HUES6 (cell line): ENCODE data around the gene MEG3.
A peak's percentile ranks its signal among the peaks of the same experiment; 100 is the strongest.

Source experiments
- H3K27ac ChIP-seq: 2 replicates; pipeline ENCODE4 v1.7.0; 2013; ENCODE audit warnings: low read depth, mild to moderate bottlenecking, low read length, inconsistent platforms
- H3K27me3 ChIP-seq: 2 replicates; pipeline ENCODE4 v1.6.1; 2013; ENCODE audit warnings: low read length; ENCODE audit not compliant: control insufficient read depth, insufficient read depth
- H3K36me3 ChIP-seq: 2 replicates; pipeline ENCODE4 v1.6.1; 2013; ENCODE audit warnings: low read length; ENCODE audit not compliant: control insufficient read depth, insufficient read depth
- H3K4me1 ChIP-seq: 2 replicates; pipeline ENCODE4 v1.6.1; 2013; ENCODE audit warnings: low read length; ENCODE audit not compliant: control insufficient read depth, insufficient read depth
- H3K4me3 ChIP-seq: 2 replicates; pipeline ENCODE4 v1.5.1; 2013; ENCODE audit warnings: low read depth, low read length
- H3K9ac ChIP-seq: one replicate; pipeline ENCODE4 v1.6.1; 2013; ENCODE audit warnings: mild to moderate bottlenecking, low read length
- H3K9me3 ChIP-seq: 2 replicates; pipeline ENCODE4 v1.6.1; 2013; ENCODE audit warnings: low read depth, low read length; ENCODE audit not compliant: control insufficient read depth, insufficient read depth

The MEG3 gene

DNA sequence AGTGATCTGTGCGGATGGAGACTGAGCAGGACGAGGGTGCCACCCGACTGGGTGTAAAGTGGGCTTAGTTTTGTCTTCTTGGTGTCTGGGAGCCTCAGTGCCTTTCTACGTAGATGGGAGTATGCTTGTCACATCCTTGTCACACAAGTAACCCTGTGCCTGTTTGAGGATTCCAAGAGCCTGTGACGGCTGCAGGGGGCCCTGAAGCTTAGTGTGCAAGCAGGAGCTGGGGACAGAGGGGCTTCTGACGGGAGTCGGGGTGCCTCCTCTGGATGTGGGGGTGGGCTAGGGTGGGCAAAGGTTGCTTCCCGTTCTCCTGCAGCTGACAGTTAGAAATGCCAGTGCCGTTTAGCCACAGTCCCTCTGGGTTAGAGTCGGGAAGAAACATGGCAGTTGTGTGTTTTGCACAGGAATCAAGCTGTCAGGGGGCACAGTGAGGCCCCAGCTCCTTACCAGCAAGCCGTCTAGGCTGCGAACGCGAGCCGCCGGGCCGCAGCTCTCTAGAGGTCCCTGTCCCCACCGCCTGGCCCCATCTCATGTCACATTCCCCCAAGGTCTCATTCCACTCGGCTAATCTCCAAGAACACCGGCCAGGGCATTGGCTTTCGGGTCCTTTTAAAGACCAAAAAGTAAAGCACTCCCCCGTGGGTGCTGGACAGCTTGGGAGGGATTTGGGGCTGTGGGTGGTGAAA is 70.6 kb downstream of the MEG3 start:
- Histone ChIP-seq H3K36me3 (peaks cover 13% of the 10 kb centered on the region; the same call in 1 of the 2 replicates), H3K27me3 (peaks cover 11% of the 10 kb centered on the region), H3K4me3 (no peak overlapping the region), H3K9me3 (no peaks in the 10 kb centered on the region), H3K27ac (no peak overlapping the region), H3K4me1 (peaks cover 20% of the 10 kb centered on the region), H3K9ac (no peak overlapping the region)

DNA sequence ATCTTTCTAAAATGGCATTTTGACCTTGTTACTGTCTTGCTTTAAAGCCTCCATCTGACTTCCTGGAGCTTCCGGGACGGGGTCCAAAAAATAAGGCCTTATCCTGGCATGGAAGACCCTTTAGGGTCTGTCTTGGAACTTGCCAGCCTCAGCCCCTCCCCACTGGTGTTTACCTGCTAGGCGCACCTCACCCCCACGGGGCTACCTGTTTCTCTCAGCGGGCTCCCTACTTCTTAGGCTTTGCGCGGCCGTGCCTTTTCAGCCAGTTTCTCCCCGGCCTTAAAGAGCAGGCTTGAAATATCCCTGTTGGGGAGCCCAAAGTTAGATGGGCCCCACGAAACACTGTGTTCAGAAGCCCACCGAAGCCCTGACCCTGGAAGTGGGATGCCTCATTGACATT is 72.5 kb downstream of the MEG3 start:
- no peaks in the 10 kb centered on the region for H3K9me3 ChIP-seq

DNA sequence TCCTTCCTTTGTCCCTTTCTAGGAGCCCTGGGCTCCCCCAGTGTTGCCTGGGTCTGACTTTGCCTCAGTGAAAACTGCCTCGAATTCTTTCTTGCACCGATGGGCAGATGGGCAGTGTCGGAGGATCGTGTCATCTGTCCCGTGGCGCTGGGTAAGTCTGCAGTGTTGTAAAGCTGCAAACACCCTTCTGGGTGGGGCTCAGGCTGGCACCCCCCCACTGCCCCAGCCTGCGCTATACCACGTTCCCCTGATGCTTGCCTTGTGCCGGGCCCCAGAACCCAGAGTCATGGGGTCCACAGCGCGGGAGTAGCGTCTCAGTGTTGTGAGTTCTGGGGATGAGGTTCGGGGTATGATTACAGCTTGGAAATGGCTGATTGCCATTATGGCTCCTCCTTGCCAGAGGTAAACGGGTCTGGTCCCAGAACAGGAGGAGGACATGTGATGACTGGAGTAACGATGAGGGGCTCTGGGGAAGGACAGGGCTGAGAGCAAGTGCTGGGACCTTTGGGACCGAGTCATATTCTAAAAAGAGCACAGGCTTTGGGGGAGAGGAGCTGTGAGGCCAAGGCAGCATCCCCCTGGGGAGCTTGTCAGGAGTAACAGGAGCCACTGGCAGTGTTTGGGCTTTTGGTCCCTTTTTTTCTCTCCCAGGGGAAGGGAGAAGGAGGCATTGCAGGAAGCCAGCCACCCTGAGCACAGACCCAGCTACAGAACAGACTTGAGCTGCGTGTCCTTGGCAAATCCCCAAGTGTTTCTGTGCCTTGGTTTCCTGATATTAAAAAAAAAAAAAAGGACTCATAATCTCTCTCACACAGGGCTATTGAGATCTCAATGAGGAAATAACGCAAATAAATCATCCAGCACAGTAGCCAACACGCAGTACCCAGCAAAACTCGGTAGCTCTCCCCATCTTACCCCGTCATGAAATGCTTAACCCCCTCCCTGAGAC is 73.3 kb downstream of the MEG3 start:
- H3K9me3 ChIP-seq, result no peaks in the 10 kb centered on the region
- H3K36me3 ChIP-seq, result peaks cover 7% of the 10 kb centered on the region; the same call in 1 of the 2 replicates
- no peak overlapping the region for H3K4me3 ChIP-seq
- peaks cover 30% of the 10 kb centered on the region for H3K4me1 ChIP-seq
- H3K27ac ChIP-seq, result no peak overlapping the region
- H3K9ac ChIP-seq, result no peak overlapping the region
- peaks cover 30% of the 10 kb centered on the region for H3K27me3 ChIP-seq

More for the DNA sequence above, 72.5 kb downstream of the MEG3 start:
- H3K27me3 ChIP-seq, result peaks cover 22% of the 10 kb centered on the region
- H3K27ac ChIP-seq, result no peak overlapping the region
- no peak overlapping the region for H3K4me3 ChIP-seq
- peaks cover 30% of the 10 kb centered on the region for H3K4me1 ChIP-seq
- H3K36me3 ChIP-seq, result peaks cover 7% of the 10 kb centered on the region; the same call in 1 of the 2 replicates
- H3K9ac ChIP-seq, result no peak overlapping the region

DNA sequence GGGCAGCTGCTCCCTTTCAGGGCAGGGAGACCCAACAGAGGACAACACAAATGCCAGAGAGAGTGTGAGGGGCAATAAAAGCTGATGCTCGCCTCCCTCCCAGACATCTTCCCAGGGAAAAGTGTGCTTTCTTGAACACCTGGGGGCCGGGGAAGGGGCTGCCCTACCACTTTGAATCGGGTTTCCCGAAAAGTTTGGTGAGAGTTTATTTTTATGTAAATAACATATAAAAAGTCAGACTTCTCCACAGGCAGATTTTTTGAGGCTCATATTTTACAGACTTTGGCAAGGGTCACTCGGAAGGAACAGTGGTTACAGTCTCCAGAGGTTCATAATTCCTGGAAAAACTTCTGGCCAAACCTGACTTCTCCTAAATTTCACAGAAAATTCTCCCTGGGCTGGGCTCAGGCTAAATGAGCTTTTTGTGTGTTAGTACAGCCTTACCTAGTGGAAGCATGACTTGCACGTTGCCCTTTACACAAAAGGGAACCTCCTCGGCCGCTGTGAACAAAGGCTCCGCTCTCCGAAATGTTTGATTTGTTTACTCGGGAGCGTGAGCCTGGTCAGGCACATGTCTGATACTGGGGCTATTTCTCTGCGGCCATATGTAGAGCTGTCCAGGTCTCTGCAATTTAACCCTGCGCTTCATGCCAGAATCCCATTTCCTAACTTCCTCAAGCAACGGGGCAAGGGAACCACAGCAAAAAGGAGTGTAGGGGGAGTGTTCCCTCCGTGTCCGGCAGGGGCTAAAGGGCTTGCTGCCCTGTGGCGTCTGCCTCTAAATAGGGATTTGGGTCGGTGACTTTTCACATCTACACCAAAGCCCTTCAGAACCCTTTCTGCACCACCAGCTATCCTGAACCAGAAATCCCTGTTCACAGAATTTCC is 74.2 kb downstream of the MEG3 start:
- Histone ChIP-seq H3K9me3 (no peaks in the 10 kb centered on the region), H3K36me3 (peaks cover 7% of the 10 kb centered on the region; the same call in 1 of the 2 replicates), H3K4me1 (peaks cover 34% of the 10 kb centered on the region), H3K27ac (no peak overlapping the region), H3K9ac (no peak overlapping the region), H3K27me3 (peaks cover 37% of the 10 kb centered on the region), H3K4me3 (peak overlapping the region; percentile 49)

DNA sequence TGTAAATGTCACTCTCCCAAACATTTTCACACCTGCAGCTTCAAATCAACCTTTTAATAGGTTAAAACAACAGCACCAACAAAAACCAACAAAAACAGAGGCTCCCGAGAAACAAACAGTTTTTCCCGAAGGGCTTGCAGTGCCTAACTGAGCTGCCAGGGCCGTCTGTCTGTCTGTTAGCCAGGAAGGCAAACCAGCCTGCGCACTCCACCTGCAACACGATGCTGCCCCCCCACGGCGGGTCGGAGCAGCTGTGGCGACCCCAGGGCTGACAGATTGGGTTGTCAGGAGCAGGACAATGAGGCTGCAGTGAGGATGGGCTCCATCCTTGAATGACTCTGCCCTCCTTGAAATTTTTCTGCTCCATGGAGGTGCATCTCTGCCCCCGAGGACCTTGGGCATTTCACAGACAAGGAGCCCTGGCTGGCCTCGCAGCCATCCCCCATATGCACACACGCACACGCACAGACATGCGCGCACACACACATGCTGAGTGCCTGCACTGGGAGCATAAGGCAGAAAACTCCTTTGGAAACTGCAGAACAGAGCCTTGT is 75.0 kb downstream of the MEG3 start:
- Histone ChIP-seq H3K4me1 (peaks cover 34% of the 10 kb centered on the region), H3K9me3 (no peaks in the 10 kb centered on the region), H3K36me3 (peaks cover 7% of the 10 kb centered on the region; the same call in 1 of the 2 replicates), H3K4me3 (peak overlapping the region; percentile 49), H3K27me3 (peaks cover 45% of the 10 kb centered on the region), H3K9ac (no peak overlapping the region), H3K27ac (no peak overlapping the region)

DNA sequence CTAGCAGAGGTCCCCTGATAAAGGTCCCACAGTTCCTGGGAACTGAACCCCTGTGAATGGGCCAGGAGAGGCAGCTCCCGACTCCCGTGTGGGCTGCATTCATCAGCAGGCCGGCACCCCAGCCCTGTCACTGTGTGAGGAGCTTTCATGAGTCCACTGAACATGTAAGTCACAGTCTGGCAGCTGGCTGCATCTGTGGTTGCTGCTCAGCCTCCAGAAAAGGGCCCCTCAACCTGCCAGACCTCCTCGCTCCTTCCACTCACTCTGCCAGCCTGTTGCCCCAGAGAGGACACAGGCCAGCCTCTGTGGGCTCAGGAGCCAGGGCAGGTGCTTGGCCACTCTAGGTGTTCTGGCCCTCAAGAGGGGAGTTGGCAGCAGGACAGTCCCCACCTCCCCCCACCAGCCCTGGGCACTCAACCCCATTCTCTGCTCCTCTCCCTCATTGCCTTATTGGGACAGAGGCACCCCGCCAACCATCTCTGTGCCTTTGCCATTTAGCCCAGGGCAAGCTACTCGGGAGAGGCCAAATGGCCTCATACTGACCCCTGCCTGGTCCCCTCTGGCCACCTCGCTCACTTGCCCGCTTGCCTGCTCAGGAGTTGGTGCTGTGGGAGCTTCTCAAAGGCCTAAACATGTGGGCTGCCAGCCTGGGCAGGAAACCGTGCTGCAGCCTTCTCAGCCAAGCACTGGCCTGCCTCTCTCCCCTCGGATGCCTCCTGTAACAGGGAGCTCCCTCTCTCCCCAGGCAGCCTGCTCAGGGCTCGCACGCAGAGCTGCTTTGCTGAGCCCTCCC is 75.7 kb downstream of the MEG3 start:
- H3K4me1 ChIP-seq, result peaks cover 34% of the 10 kb centered on the region
- H3K27ac ChIP-seq, result no peak overlapping the region
- no peak overlapping the region for H3K9ac ChIP-seq
- no peaks in the 10 kb centered on the region for H3K9me3 ChIP-seq
- H3K27me3 ChIP-seq, result peaks cover 51% of the 10 kb centered on the region
- no peak overlapping the region for H3K4me3 ChIP-seq
- peaks cover 7% of the 10 kb centered on the region; the same call in 1 of the 2 replicates for H3K36me3 ChIP-seq

DNA sequence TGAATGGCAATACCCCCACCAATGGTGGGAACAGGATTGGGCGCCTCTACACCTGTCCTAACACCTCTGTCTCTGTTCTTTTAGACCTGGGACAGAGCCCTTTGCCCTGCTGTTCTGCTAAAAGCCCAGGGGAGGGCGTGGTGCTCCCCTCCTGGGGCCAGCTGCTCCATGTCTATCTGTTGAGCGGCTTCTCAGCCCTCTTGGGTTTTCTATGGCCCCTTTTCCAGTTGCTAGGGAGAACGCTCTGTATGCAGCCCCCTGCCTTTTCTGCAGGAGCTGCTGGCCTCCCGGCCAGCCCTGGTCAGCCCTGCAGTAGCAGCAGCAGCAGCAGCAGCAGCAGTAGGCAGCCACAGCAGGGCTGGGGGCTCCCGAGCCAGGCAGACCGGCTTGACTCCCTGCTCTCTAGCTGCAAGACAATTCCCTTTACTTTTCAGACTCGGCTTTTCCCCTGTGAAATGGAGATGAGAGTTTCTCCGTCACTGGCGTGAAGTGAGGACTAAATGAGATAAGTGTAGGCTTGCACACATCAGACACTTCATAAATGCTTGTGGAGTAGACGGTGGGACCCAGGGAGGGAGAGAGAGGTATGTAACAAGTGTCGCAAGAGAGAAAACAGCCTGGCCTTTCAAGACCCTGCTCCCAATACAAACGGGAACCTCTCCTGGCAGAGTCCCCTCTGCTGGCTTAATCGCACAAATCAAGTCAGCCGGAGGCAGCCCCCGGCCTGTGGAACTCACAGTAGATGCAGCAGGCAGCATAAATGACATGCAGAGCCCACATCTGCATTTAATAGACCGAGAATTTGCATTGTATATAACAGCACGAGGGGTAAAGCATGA is 76.6 kb downstream of the MEG3 start:
- H3K9ac ChIP-seq, result no peak overlapping the region
- H3K9me3 ChIP-seq, result no peaks in the 10 kb centered on the region
- H3K27ac ChIP-seq, result no peak overlapping the region
- H3K4me1 ChIP-seq, result peaks cover 34% of the 10 kb centered on the region
- H3K36me3 ChIP-seq, result peaks cover 10% of the 10 kb centered on the region; the same call in 1 of the 2 replicates
- H3K27me3 ChIP-seq, result peaks cover 60% of the 10 kb centered on the region
- no peak overlapping the region for H3K4me3 ChIP-seq

DNA sequence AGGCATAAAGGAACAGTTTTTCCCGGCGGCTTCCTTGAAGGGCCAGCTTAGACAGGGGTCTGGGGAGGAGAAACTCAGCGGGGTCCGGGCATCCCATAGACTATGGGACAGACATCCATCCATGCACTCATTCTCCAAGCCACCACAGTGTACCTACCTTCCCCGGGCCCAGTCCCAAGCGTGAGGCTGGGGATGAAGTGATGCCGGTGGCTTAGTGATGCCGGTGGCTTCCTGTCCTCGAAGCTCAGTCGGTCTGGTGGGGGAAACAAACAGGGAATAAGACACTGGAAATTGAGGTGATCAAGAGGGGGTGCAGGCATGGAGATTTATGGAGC is 77.2 kb downstream of the MEG3 start:
- H3K27ac ChIP-seq, result no peak overlapping the region
- no peak overlapping the region for H3K4me3 ChIP-seq
- H3K9ac ChIP-seq, result no peak overlapping the region
- H3K9me3 ChIP-seq, result no peaks in the 10 kb centered on the region
- peaks cover 60% of the 10 kb centered on the region for H3K27me3 ChIP-seq
- H3K36me3 ChIP-seq, result peaks cover 14% of the 10 kb centered on the region; the same call in 1 of the 2 replicates
- peaks cover 34% of the 10 kb centered on the region for H3K4me1 ChIP-seq

DNA sequence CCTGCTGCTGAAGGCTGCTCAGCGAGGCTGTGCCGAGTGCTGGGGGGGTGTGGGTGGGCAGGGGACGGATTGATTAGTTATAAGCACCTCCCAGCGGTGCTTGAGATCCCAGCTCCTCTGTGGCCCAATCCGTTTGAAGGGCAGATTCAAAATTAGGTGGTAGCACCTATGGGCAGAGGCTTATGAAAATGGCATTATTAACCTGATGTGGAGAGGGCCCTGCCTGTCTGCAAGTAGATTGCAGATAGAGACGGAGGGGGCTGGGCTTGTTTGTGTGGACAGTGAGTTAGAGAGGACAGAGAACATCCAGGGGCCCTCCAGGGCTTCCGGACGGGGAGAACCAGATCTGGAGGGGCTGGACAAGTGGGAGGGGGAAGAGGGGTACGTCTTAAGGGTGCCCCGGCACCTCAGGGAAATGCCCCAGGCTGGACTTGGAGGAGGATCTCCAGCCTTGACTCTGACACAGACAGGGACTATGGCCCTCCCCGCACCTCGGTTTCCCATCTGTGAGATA is 77.8 kb downstream of the MEG3 start, which contains the start of gene RTL1:
RTL1 (minus strand) TSS at position 51 of the 514 bp plus-strand sequence. CDS start 18,934 bp downstream, outside the sequence.
- peak within 1 kb of the TSS; percentile 36 for H3K9ac ChIP-seq
- peaks cover 60% of the 10 kb centered on the region for H3K27me3 ChIP-seq
- peaks cover 16% of the 10 kb centered on the region; the same call in 1 of the 2 replicates for H3K36me3 ChIP-seq
- peak within 1 kb of the TSS; percentile 59 for H3K4me3 ChIP-seq
- H3K4me1 ChIP-seq, result peaks cover 34% of the 10 kb centered on the region
- H3K27ac ChIP-seq, result no peak within 1 kb of the TSS
- no peaks in the 10 kb centered on the region for H3K9me3 ChIP-seq
